OCI-LY3 (cell line): ENCODE data around the gene UBLCP1.

Experiments used
- EZH2phosphoT487 ChIP-seq: fragments of 200-600 bp; shearing (Covaris generic); IDR thresholded peaks from 2 replicates; pipeline ENCODE4 v1.6.1; 2018; ENCODE audit warnings: antibody characterized with exemption, mixed run types, low read depth
- TF ChIP-seq, protein P1 (sequence below): fragments of 200-600, 300-600 bp; sonication (generic); IDR thresholded peaks from 2 replicates; pipeline ENCODE4 v1.5.1; 2014; ENCODE audit warnings: antibody characterized with exemption, low read length, low read depth

DNA sequence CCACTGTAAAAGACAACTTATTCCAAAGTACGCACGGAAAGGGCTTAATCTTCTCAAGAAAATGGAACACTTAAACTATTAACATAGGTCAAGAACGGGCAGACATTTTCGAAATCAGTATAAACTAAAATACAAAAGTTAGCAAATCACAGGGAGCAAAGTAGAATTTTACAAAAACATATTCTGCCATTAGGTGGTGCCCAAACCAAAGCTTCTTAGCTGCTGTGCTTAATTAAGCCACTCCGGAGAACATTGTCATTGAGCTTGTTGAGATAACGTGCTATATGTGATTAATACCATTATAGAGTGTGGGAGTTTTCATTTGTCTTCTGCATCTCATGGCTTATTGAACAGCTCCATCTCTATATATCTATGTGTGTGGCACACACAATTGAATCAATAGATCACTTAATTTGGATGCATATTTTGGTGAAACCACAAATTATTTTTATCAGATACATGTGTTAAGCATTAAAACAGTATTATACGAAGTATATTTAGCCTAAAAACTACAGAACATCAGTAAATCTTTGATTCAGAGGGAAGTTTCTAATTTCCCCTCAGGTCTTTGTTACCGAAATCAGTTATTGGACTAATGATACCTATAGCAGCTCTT lies 23.4 kb downstream of the UBLCP1 start:
- TF ChIP-seq, protein P1, sequence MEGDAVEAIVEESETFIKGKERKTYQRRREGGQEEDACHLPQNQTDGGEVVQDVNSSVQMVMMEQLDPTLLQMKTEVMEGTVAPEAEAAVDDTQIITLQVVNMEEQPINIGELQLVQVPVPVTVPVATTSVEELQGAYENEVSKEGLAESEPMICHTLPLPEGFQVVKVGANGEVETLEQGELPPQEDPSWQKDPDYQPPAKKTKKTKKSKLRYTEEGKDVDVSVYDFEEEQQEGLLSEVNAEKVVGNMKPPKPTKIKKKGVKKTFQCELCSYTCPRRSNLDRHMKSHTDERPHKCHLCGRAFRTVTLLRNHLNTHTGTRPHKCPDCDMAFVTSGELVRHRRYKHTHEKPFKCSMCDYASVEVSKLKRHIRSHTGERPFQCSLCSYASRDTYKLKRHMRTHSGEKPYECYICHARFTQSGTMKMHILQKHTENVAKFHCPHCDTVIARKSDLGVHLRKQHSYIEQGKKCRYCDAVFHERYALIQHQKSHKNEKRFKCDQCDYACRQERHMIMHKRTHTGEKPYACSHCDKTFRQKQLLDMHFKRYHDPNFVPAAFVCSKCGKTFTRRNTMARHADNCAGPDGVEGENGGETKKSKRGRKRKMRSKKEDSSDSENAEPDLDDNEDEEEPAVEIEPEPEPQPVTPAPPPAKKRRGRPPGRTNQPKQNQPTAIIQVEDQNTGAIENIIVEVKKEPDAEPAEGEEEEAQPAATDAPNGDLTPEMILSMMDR = peak; percentile 71
- TF ChIP-seq EZH2phosphoT487 = no peak
